ENCODE data around the gene PEX13. TPM values are rescaled to one million over a fixed set of nuclear protein-coding genes. Genes with fewer than 3 reads are reported as not detected.
"Not testable (repeated sequence)": the region's sequence is repeated elsewhere in the genome, so short reads cannot be mapped to it uniquely, and the experiment has no call there.

Gene PEX13
- total RNA-seq, 2 experiments from 2014 or later = 18.9 to 27.6 TPM

DNA sequence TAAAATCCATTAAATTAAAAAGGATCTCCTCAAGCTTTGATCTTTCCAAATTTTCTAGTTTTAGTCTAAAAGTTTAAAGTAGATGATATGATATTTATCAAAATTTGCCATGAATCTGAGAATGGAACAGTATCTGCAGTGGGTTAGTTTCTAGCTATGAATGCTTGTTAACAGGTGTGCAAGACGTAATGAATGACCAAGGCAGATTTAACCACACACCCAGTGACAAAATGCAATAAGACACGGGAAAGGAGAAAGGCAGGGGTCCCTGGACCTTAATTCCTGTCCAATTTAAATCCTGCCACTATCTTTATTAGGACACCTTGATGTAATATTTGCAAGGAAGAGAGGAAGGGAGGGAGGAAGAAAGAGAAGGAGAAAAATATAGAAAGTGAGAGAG is 30.5 kb upstream of the PEX13 start:
- Histone ChIP-seq H3K36me3 (ENCODE audit: insufficient read depth, low read length) (peaks cover 17% of the 10 kb centered on the region), H2AFZ (ENCODE audit: low read length) (peak overlapping the region; percentile 15; the same call in 1 of the 2 replicates), H4K20me1 (ENCODE audit: insufficient read depth, low read length) (no peaks in the 10 kb centered on the region), H3K79me2 (ENCODE audit: insufficient read depth, low read depth, low read length) (peaks cover 5% of the 10 kb centered on the region; the same call in 1 of the 2 replicates), H3K9me2 (ENCODE audit: insufficient read depth, low read length) (no peaks in the 10 kb centered on the region), H3K4me3 (ENCODE audit: low read depth, low read length, poor library complexity, severe bottlenecking) (no peak overlapping the region), H3K9me3 (ENCODE audit: low read length) (peaks cover 13% of the 10 kb centered on the region), H3K4me2 (ENCODE audit: low read length) (peak overlapping the region; percentile 55), H3K4me1 (ENCODE audit: insufficient read depth, low read length, poor library complexity, severe bottlenecking) (peaks cover 55% of the 10 kb centered on the region), H3K27ac (ENCODE audit: low read depth, low read length, poor library complexity, severe bottlenecking) (peak overlapping the region; percentile 39)
- DNase-seq (ENCODE audit: low spot score) = peak; percentile 49
- intact Hi-C loops (cut with micrococcal nuclease; ENCODE audit: unreplicated experiment) = no loop called here
- TF ChIP-seq EZH2phosphoT487 (IDR thresholded peaks at IDR 0.05; ENCODE audit: borderline replicate concordance, low read depth, low read length) = no peak
- TF ChIP-seq, protein P1, sequence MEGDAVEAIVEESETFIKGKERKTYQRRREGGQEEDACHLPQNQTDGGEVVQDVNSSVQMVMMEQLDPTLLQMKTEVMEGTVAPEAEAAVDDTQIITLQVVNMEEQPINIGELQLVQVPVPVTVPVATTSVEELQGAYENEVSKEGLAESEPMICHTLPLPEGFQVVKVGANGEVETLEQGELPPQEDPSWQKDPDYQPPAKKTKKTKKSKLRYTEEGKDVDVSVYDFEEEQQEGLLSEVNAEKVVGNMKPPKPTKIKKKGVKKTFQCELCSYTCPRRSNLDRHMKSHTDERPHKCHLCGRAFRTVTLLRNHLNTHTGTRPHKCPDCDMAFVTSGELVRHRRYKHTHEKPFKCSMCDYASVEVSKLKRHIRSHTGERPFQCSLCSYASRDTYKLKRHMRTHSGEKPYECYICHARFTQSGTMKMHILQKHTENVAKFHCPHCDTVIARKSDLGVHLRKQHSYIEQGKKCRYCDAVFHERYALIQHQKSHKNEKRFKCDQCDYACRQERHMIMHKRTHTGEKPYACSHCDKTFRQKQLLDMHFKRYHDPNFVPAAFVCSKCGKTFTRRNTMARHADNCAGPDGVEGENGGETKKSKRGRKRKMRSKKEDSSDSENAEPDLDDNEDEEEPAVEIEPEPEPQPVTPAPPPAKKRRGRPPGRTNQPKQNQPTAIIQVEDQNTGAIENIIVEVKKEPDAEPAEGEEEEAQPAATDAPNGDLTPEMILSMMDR (conservative IDR thresholded peaks at IDR 0.05; ENCODE audit: low read length) = no peak
- no TSS peak for BruUV-seq (replicated peaks)
- POLR2A ChIA-PET = interaction anchor here (0.6 to 2.4 kb wide), 15 partner anchors 11 to 1149 kb away, joined by 3 to 17 read pairs (median 3); no protein-coding TSS in a partner anchor
- CTCF ChIA-PET (ENCODE audit: unreplicated experiment) = interaction anchor here (0.9 to 1.3 kb wide), 3 partner anchors 12 to 22 kb away, joined by 3 to 4 read pairs (median 3); no protein-coding TSS in a partner anchor

DNA sequence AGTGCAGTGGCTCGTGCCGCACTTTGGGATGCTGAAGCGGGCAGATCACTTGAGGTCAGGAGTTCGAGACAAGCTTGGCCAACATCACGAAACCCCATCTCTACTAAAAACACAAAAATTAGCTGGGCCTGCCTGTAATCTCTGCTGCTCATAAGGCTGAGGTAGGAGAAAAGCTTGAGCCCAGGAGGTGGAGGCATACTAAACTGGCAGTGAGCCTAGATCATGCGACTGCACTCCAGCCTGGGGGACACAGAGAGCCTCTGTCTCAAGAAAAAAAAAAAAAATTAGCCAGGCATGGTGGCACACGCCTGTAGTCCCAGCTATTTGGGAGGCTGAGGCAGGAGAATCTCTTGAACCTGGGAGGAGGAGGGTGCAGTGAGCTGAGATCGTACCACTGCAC is 29.9 kb upstream of the PEX13 start:
- H4K20me1 ChIP-seq (ENCODE audit: insufficient read depth, low read length); intact Hi-C loops (cut with micrococcal nuclease; ENCODE audit: unreplicated experiment); H3K79me2 ChIP-seq (ENCODE audit: insufficient read depth, low read depth, low read length); H3K9me2 ChIP-seq (ENCODE audit: insufficient read depth, low read length); DNase-seq (ENCODE audit: low spot score); BruUV-seq (replicated peaks); H3K4me3 ChIP-seq (ENCODE audit: low read depth, low read length, poor library complexity, severe bottlenecking): not testable (repeated sequence)
- peaks cover 19% of the 10 kb centered on the region for H3K9me3 ChIP-seq (ENCODE audit: low read length)
- POLR2A ChIA-PET = interaction anchor here (0.6 to 2.4 kb wide), 11 partner anchors 12 to 1149 kb away, joined by 3 to 17 read pairs (median 4); no protein-coding TSS in a partner anchor
- CTCF ChIA-PET (ENCODE audit: unreplicated experiment) = interaction anchor here (1.1 kb wide), 1 partner anchor 23 kb away, joined by 3 read pairs; no protein-coding TSS in a partner anchor
- peaks cover 23% of the 10 kb centered on the region for H3K36me3 ChIP-seq (ENCODE audit: insufficient read depth, low read length)
- peaks cover 56% of the 10 kb centered on the region for H3K4me1 ChIP-seq (ENCODE audit: insufficient read depth, low read length, poor library complexity, severe bottlenecking)
- peak overlapping the region; percentile 55 for H3K4me2 ChIP-seq (ENCODE audit: low read length)
- peak overlapping the region; percentile 15; the same call in 1 of the 2 replicates for H2AFZ ChIP-seq (ENCODE audit: low read length)
- peak overlapping the region; percentile 39 for H3K27ac ChIP-seq (ENCODE audit: low read depth, low read length, poor library complexity, severe bottlenecking)

DNA sequence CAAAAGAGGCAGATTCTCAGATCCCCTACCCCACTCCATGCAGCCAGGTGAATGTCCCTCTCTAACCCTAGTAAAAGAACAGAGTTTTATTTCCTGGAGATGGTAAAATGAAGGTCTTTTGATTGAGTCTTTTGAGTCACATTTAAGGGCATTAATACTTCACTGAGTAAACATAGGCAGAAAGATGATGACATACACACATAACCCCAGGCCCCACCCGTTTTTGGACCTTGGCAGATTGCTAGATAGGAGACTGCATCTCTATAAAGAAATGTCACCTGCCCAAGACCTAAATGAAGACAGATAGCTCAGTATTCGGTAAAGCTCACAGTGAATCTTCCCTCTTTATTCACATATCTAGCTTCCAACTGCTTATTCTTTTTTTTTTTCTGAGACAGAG is 28.3 kb upstream of the PEX13 start:
- no peak overlapping the region for H2AFZ ChIP-seq (ENCODE audit: low read length)
- H3K4me1 ChIP-seq (ENCODE audit: insufficient read depth, low read length, poor library complexity, severe bottlenecking) = peaks cover 52% of the 10 kb centered on the region
- POLR2A ChIA-PET = interaction anchor here (1.6 kb wide), 1 partner anchor 24 kb away, joined by 6 read pairs; no protein-coding TSS in a partner anchor

More for the DNA sequence above, 28.3 kb upstream of the PEX13 start:
- TF ChIP-seq, protein P1 (conservative IDR thresholded peaks at IDR 0.05; ENCODE audit: low read length) = no peak
- TF ChIP-seq EZH2phosphoT487 (IDR thresholded peaks at IDR 0.05; ENCODE audit: borderline replicate concordance, low read depth, low read length) = no peak
- no peak for DNase-seq (ENCODE audit: low spot score)
- Histone ChIP-seq H3K27ac (ENCODE audit: low read depth, low read length, poor library complexity, severe bottlenecking) (no peak overlapping the region), H3K9me3 (ENCODE audit: low read length) (peaks cover 23% of the 10 kb centered on the region), H3K4me2 (ENCODE audit: low read length) (no peak overlapping the region), H3K9me2 (ENCODE audit: insufficient read depth, low read length) (no peaks in the 10 kb centered on the region), H3K79me2 (ENCODE audit: insufficient read depth, low read depth, low read length) (no peaks in the 10 kb centered on the region), H3K36me3 (ENCODE audit: insufficient read depth, low read length) (peaks cover 32% of the 10 kb centered on the region), H4K20me1 (ENCODE audit: insufficient read depth, low read length) (no peaks in the 10 kb centered on the region), H3K4me3 (ENCODE audit: low read depth, low read length, poor library complexity, severe bottlenecking) (no peak overlapping the region)
- intact Hi-C loops (cut with micrococcal nuclease; ENCODE audit: unreplicated experiment) = no loop called here
- no TSS peak for BruUV-seq (replicated peaks)
- CTCF ChIA-PET (ENCODE audit: unreplicated experiment) = no interaction called here

Data from OCI-LY7 (cell line).